H1 (cell line): ENCODE measurements around the gene IQCE. TPM values are rescaled to one million over a fixed set of nuclear protein-coding genes. Genes with fewer than 3 reads are reported as not detected.
"Not testable (repeated sequence)": the region's sequence is repeated elsewhere in the genome, so short reads cannot be mapped to it uniquely, and the experiment has no call there.

Experiments
- CTCF ChIA-PET: fragments of 300-600 bp; sonication (Branson Sonifier 250); formaldehyde crosslinking; loops from one replicate; lab custom pipeline; 2021; ENCODE audit not compliant: partially characterized antibody; lab: Charles Lee
- POLR2A ChIA-PET: fragments of 300-600 bp; sonication (Branson Sonifier 250); formaldehyde crosslinking; loops from one replicate; lab custom pipeline; 2021; ENCODE audit warnings: inconsistent platforms; ENCODE audit not compliant: partially characterized antibody; lab: Charles Lee
- DNase-seq, 2 experiments: peaks; one replicate each; pipeline versions ENCODE4 v3.0.0 to v3.0.0-alpha.2; 2010 to 2022; ENCODE audit warnings: low spot score in 2 of 2, low read depth in 1 of 2, mixed read lengths in 1 of 2
- FAIRE-seq: peaks from 2 replicates; lab custom pipeline; 2011; peaks lifted over from hg19 to GRCh38; lab: Jason Lieb, UNC
- H2AFZ ChIP-seq: 2 replicates; pipeline ENCODE4 v1.8.1; 2012; ENCODE audit warnings: low read length, inconsistent platforms
- H2AK5ac ChIP-seq: 2 replicates; pipeline ENCODE4 v1.6.1; 2013; ENCODE audit warnings: low read depth, low read length
- H2BK120ac ChIP-seq: replicated peaks from 2 replicates; pipeline ENCODE3; 2013; ENCODE audit warnings: low read depth, low read length, inconsistent platforms
- H2BK12ac ChIP-seq: 2 replicates; pipeline ENCODE4 v1.6.1; 2013; ENCODE audit warnings: low read depth, low read length
- H2BK15ac ChIP-seq: 2 replicates; pipeline ENCODE4 v1.6.1; 2013; ENCODE audit warnings: low read length
- H2BK20ac ChIP-seq: 2 replicates; pipeline ENCODE4 v1.6.1; 2013; ENCODE audit warnings: low read length
- H2BK5ac ChIP-seq: 2 replicates; pipeline ENCODE4 v1.6.1; 2013; ENCODE audit warnings: low read depth, low read length
- H3K14ac ChIP-seq: 2 replicates; pipeline ENCODE4 v1.6.1; 2013; ENCODE audit warnings: inconsistent platforms; ENCODE audit not compliant: insufficient read length
- H3K18ac ChIP-seq: 2 replicates; pipeline ENCODE4 v1.6.1; 2013; ENCODE audit warnings: low read length; ENCODE audit errors: extremely low read depth
- H3K23ac ChIP-seq: 2 replicates; pipeline ENCODE4 v1.6.1; 2013; ENCODE audit warnings: inconsistent platforms; ENCODE audit not compliant: insufficient read length
- H3K23me2 ChIP-seq: 2 replicates; pipeline ENCODE4 v1.6.1; 2013; ENCODE audit warnings: low read depth, low read length
- H3K27ac ChIP-seq: 2 replicates; pipeline ENCODE4 v1.6.1; 2011; ENCODE audit warnings: low read depth, low read length, inconsistent platforms
- H3K27me3 ChIP-seq, 4 experiments: replicated peaks in 1 of 4; 1 replicate in 1 of 4; 2 replicates in 3 of 4; pipeline versions ENCODE4 v1.6.1 to v1.8.1; 2011 to 2013; ENCODE audit warnings: low read length in 3 of 4, mild to moderate bottlenecking in 3 of 4, inconsistent platforms in 2 of 4, mixed read lengths in 2 of 4, moderate library complexity in 1 of 4; ENCODE audit not compliant: control insufficient read depth in 3 of 4, insufficient read depth in 3 of 4; ENCODE audit errors: extremely low read depth in 1 of 4
- H3K36me3 ChIP-seq, 4 experiments: 2 replicates each; pipeline versions ENCODE4 v1.6.1 to v1.8.1; 2011 to 2013; ENCODE audit warnings: mild to moderate bottlenecking in 4 of 4, low read length in 3 of 4, moderate library complexity in 2 of 4, control low read depth in 1 of 4, inconsistent platforms in 1 of 4; ENCODE audit not compliant: insufficient read depth in 4 of 4, control insufficient read depth in 2 of 4
- H3K4ac ChIP-seq: replicated peaks from 2 replicates; pipeline ENCODE3; 2013; ENCODE audit warnings: low read length, low read depth, mixed read lengths, inconsistent platforms; ENCODE audit not compliant: insufficient read length
- H3K4me1 ChIP-seq, 4 experiments: replicated peaks in 1 of 4; 1 replicate in 1 of 4; 2 replicates in 3 of 4; pipeline versions ENCODE4 v1.6.1 to v1.8.1; 2011 to 2013; ENCODE audit warnings: low read length in 3 of 4, inconsistent platforms in 2 of 4, mixed read lengths in 1 of 4; ENCODE audit not compliant: insufficient read depth in 4 of 4, control insufficient read depth in 3 of 4
- H3K4me2 ChIP-seq, 2 experiments: 2 replicates each; pipeline versions ENCODE4 v1.6.1 to v1.8.1; 2011 to 2013; ENCODE audit warnings: low read depth in 2 of 2, low read length in 2 of 2, control low read depth in 1 of 2, inconsistent platforms in 1 of 2, mild to moderate bottlenecking in 1 of 2; ENCODE audit not compliant: insufficient read depth in 1 of 2
- H3K4me3 ChIP-seq, 4 experiments: fragments of 200-600, 300-600 bp in 1 of 4; sonication (generic), shearing (Covaris generic), sonication (Bioruptor Twin) in 1 of 4; 2 replicates each; pipeline versions ENCODE4 v1.5.1 to v1.8.1; 2011 to 2016; ENCODE audit warnings: low read length in 4 of 4, low read depth in 3 of 4, control low read depth in 2 of 4, inconsistent platforms in 2 of 4, mild to moderate bottlenecking in 2 of 4, mixed read lengths in 1 of 4, moderate library complexity in 1 of 4; ENCODE audit not compliant: insufficient read depth in 2 of 4; ENCODE audit errors: extremely low read depth in 1 of 4
- H3K56ac ChIP-seq: replicated peaks from 2 replicates; pipeline ENCODE3; 2013; ENCODE audit warnings: low read depth, mild to moderate bottlenecking, mixed read lengths, low read length, inconsistent platforms; ENCODE audit not compliant: insufficient read length
- H3K79me1 ChIP-seq: 2 replicates; pipeline ENCODE4 v1.6.1; 2013; ENCODE audit warnings: low read depth, low read length, control low read depth
- H3K79me2 ChIP-seq, 2 experiments: 2 replicates each; pipeline versions ENCODE4 v1.6.1 to v1.8.1; 2012 to 2013; ENCODE audit warnings: low read length in 2 of 2, mild to moderate bottlenecking in 2 of 2, inconsistent platforms in 1 of 2; ENCODE audit not compliant: insufficient read depth in 2 of 2, control insufficient read depth in 1 of 2
- H3K9ac ChIP-seq, 4 experiments: replicated peaks in 1 of 4; 1 replicate in 1 of 4; 2 replicates in 3 of 4; pipeline versions ENCODE4 v1.6.1 to v1.8.1; 2011 to 2013; ENCODE audit warnings: low read depth in 3 of 4, low read length in 3 of 4, control low read depth in 2 of 4, mild to moderate bottlenecking in 2 of 4, moderate library complexity in 2 of 4, inconsistent platforms in 1 of 4; ENCODE audit errors: extremely low read depth in 1 of 4
- H3K9me3 ChIP-seq, 2 experiments: 2 replicates each; pipeline versions ENCODE4 v1.6.1 to v1.8.1; 2012 to 2013; ENCODE audit warnings: mild to moderate bottlenecking in 2 of 2, moderate library complexity in 2 of 2, control low read depth in 1 of 2, inconsistent platforms in 1 of 2, low read depth in 1 of 2, low read length in 1 of 2, mixed read lengths in 1 of 2; ENCODE audit not compliant: insufficient read depth in 2 of 2
- H4K20me1 ChIP-seq, 2 experiments: replicated peaks in 1 of 2; 2 replicates each; pipeline versions ENCODE3 to v1.8.1; 2011 to 2013; ENCODE audit warnings: inconsistent platforms in 2 of 2, low read length in 2 of 2, mild to moderate bottlenecking in 1 of 2; ENCODE audit not compliant: insufficient read depth in 2 of 2, control insufficient read depth in 1 of 2
- H4K5ac ChIP-seq: 2 replicates; pipeline ENCODE4 v1.6.1; 2013; ENCODE audit warnings: low read length, low read depth, mixed read lengths, inconsistent platforms; ENCODE audit not compliant: insufficient read length
- H4K8ac ChIP-seq: 2 replicates; pipeline ENCODE4 v1.8.0; 2013; ENCODE audit warnings: mild to moderate bottlenecking, moderate library complexity, low read length, inconsistent platforms; ENCODE audit not compliant: insufficient read depth; ENCODE audit errors: extremely low read depth
- H4K91ac ChIP-seq: replicated peaks from 2 replicates; pipeline ENCODE3; 2013; ENCODE audit warnings: low read length, mixed read lengths, inconsistent platforms; ENCODE audit not compliant: insufficient read length
- WGBS, 2 experiments: shearing (Covaris generic) in 1 of 2; methylation state at CpG; one replicate each; pipeline versions ENCODE4 v1.1.6 to v1.1.7; 2013 to 2015; ENCODE audit warnings: low lambda C conversion rate in 2 of 2, mixed read lengths in 2 of 2, inconsistent platforms in 1 of 2, low coverage in 1 of 2, missing lambda C conversion rate in 1 of 2; ENCODE audit not compliant: insufficient replicate concordance in 2 of 2, insufficient coverage in 1 of 2, insufficient read length in 1 of 2; ENCODE audit errors: extremely low coverage in 1 of 2, missing lambda C conversion rate in 1 of 2; 5-methylcytosine and 5-hydroxymethylcytosine counted together
- polyA plus RNA-seq, 7 experiments: library from polyadenylated mRNA; depleted of rRNA in 3 of 7; stranded (reverse) in 5 of 7; unstranded in 2 of 7; fragments of >200 nt in 5 of 7; fragments of 200-250 nt in 2 of 7; gene quantifications; 1 replicate in 5 of 7; 2 replicates in 1 of 7; 4 replicates in 1 of 7; pipeline versions ENCODE4 v1.2.1 to v1.2.3, GENCODE V29; 2011 to 2013; ENCODE audit warnings: missing spikeins in 2 of 7, mixed read lengths in 2 of 7
- total RNA-seq: library from RNA; stranded (reverse); fragmentation: NEBNext Ultra II Directional; extraction: Animal tissue kit (Norgen Biotek cat#: 25700); gene quantifications from 2 replicates; pipeline ENCODE4 v1.2.1, GENCODE V29; 2021

Gene IQCE
- total and polyA plus RNA-seq, 2 of the 8 experiments (the other 6 are each of a cell fraction or from before 2014, with no cell fraction given), result 2.2 to 4.9 TPM

GRCh38 chr7:2563955-2564354 lies 5.2 kb downstream of the IQCE start:
- H4K8ac ChIP-seq, H3K9me3 ChIP-seq, H4K20me1 ChIP-seq, POLR2A ChIA-PET, H2AK5ac ChIP-seq, H3K23ac ChIP-seq, H4K91ac ChIP-seq, H3K4me2 ChIP-seq, H2BK12ac ChIP-seq, H3K79me1 ChIP-seq, H3K27me3 ChIP-seq, H3K4me1 ChIP-seq, H3K14ac ChIP-seq, H3K18ac ChIP-seq, DNase-seq, H3K4me3 ChIP-seq, H3K4ac ChIP-seq, H2BK5ac ChIP-seq, H3K36me3 ChIP-seq, H3K27ac ChIP-seq, H3K56ac ChIP-seq, H3K79me2 ChIP-seq, H4K5ac ChIP-seq, H2BK120ac ChIP-seq, H2BK15ac ChIP-seq, H3K23me2 ChIP-seq, FAIRE-seq, H3K9ac ChIP-seq, H2AFZ ChIP-seq, H2BK20ac ChIP-seq: not testable (repeated sequence)
- 88% methylated on average over 3 of the region's 3 CpGs; no CpG with 5 or more reads in 1 of the 2 experiments for WGBS, 2 experiments
- CTCF ChIA-PET, result interaction anchor here (1.0 to 1.9 kb wide), 4 partner anchors 32 to 117 kb away, joined by 3 to 6 read pairs (median 4); no protein-coding TSS in a partner anchor
